CD8-positive, alpha-beta memory T cell (primary cell): ENCODE data around the gene BIN2. TPM values are rescaled to one million over a fixed set of nuclear protein-coding genes. Genes with fewer than 3 reads are reported as not detected.

Experiments
- CTCF ChIA-PET: fragments of 350-600 bp; sonication (Branson Sonifier 250); formaldehyde crosslinking; loops from one replicate; lab custom pipeline; 2021; ENCODE audit warnings: antibody characterized with exemption; lab: Charles Lee
- POLR2A ChIA-PET: fragments of 350-600 bp; sonication (Branson Sonifier 250); formaldehyde crosslinking; loops from one replicate; lab custom pipeline; 2021; ENCODE audit warnings: antibody characterized with exemption; lab: Charles Lee
- DNase-seq, 5 donors: peaks; one replicate each; pipeline versions ENCODE4 v3.0.0 to v3.0.0-alpha.2; 2020 to 2022; ENCODE audit warnings: mixed read lengths in 1 of 5
- H3K27ac ChIP-seq: one replicate; pipeline ENCODE4 v1.7.0; 2013; ENCODE audit warnings: low read depth, mild to moderate bottlenecking, low read length, moderate library complexity
- H3K27me3 ChIP-seq: 2 replicates; pipeline ENCODE4 v1.7.0; 2013; ENCODE audit warnings: low read length, mild to moderate bottlenecking; ENCODE audit not compliant: insufficient read depth, poor library complexity, severe bottlenecking
- H3K36me3 ChIP-seq: 2 replicates; pipeline ENCODE4 v1.7.0; 2013; ENCODE audit warnings: mild to moderate bottlenecking, low read length, moderate library complexity; ENCODE audit not compliant: insufficient read depth
- H3K4me1 ChIP-seq: 2 replicates; pipeline ENCODE4 v1.7.0; 2013; ENCODE audit warnings: mild to moderate bottlenecking, low read length, moderate library complexity; ENCODE audit not compliant: insufficient read depth
- H3K4me3 ChIP-seq: 2 replicates; pipeline ENCODE4 v1.7.0; 2013; ENCODE audit warnings: mild to moderate bottlenecking, low read length
- H3K9me3 ChIP-seq: 2 replicates; pipeline ENCODE4 v1.7.0; 2013; ENCODE audit warnings: mild to moderate bottlenecking, low read length
- H3K27ac Mint-ChIP-seq, 8 donors: one replicate each; pipeline ENCODE4 v1.8.0; 2020 to 2021; ENCODE audit warnings: mixed read lengths in 8 of 8, mild to moderate bottlenecking in 6 of 8, inconsistent platforms in 3 of 8, moderate library complexity in 3 of 8
- H3K27me3 Mint-ChIP-seq, 2 donors: one replicate each; pipeline ENCODE4 v1.8.0; 2020 to 2021; ENCODE audit warnings: mixed read lengths in 2 of 2, mild to moderate bottlenecking in 1 of 2, moderate library complexity in 1 of 2
- H3K36me3 Mint-ChIP-seq, 3 donors: one replicate each; pipeline ENCODE4 v1.8.0; 2020 to 2021; ENCODE audit warnings: mixed read lengths in 3 of 3, inconsistent platforms in 1 of 3, mild to moderate bottlenecking in 1 of 3
- H3K4me1 Mint-ChIP-seq, 3 donors: one replicate each; pipeline ENCODE4 v1.8.0; 2020 to 2021; ENCODE audit warnings: mixed read lengths in 3 of 3, inconsistent platforms in 1 of 3, mild to moderate bottlenecking in 1 of 3
- H3K4me3 Mint-ChIP-seq, 7 donors: one replicate each; pipeline ENCODE4 v1.8.0; 2020 to 2021; ENCODE audit warnings: mixed read lengths in 7 of 7, mild to moderate bottlenecking in 6 of 7, moderate library complexity in 4 of 7, inconsistent platforms in 2 of 7
- H3K9me3 Mint-ChIP-seq, 5 donors: one replicate each; pipeline ENCODE4 v1.8.0; 2020 to 2022; ENCODE audit warnings: mixed read lengths in 5 of 5, mild to moderate bottlenecking in 3 of 5, moderate library complexity in 2 of 5, inconsistent platforms in 1 of 5
- polyA plus RNA-seq: library from polyadenylated mRNA; unstranded; fragments of 300-500 nt; fragmentation: Illumina TruSeq; gene quantifications from one replicate; pipeline ENCODE4 v1.2.3, GENCODE V29; 2021
- total RNA-seq, 2 experiments: library from RNA; stranded (reverse); gene quantifications; one replicate each; pipeline ENCODE4 v1.2.3, GENCODE V29; 2021

Gene BIN2
- total and polyA plus RNA-seq, 3 experiments from 2014 or later: 55.9 to 366 (median 57.3) TPM

- Mint-ChIP-seq H3K36me3 (no peaks in the 10 kb centered on the region), H3K27ac (peak overlapping the region; percentile 41 to 97 (median 84)), H3K27me3 (no peaks in the 10 kb centered on the region), H3K4me3 (peak overlapping the region; percentile 31 to 77 (median 61)), H3K9me3 (no peaks in the 10 kb centered on the region), H3K4me1 (peaks cover 47 to 55% (median 51%) of the 10 kb centered on the region in 3 donors)
- Histone ChIP-seq H3K4me3 (peak overlapping the region; percentile 66), H3K27ac (no peak overlapping the region), H3K4me1 (peaks cover 48% of the 10 kb centered on the region), H3K36me3 (no peaks in the 10 kb centered on the region), H3K27me3 (no peaks in the 10 kb centered on the region), H3K9me3 (no peaks in the 10 kb centered on the region)
- ChIA-PET POLR2A (interaction anchor here (0.6 to 1.3 kb wide), 8 partner anchors 10 to 566 kb away, joined by 3 to 12 read pairs (median 4); partner anchors contain the start of genes ATF1 and DAZAP2), CTCF (interaction anchor here (1.0 to 4.0 kb wide), 3 partner anchors 11 to 61 kb away, joined by 3 to 26 read pairs (median 3); no protein-coding TSS in a partner anchor)
- no peak for DNase-seq
Observed at GRCh38 chr12:51330186-51330585, 6.2 kb upstream of the BIN2 start.

GRCh38 chr12:51329742-51330141, 5.8 kb upstream of the BIN2 start:
- H3K4me3 ChIP-seq: peak overlapping the region; percentile 66
- Mint-ChIP-seq H3K4me3 (peak overlapping the region; percentile 31 to 77 (median 61)), H3K27me3 (no peaks in the 10 kb centered on the region), H3K27ac (peak overlapping the region; percentile 41 to 97 (median 84)), H3K9me3 (no peaks in the 10 kb centered on the region), H3K36me3 (no peaks in the 10 kb centered on the region), H3K4me1 (peaks cover 51 to 59% (median 55%) of the 10 kb centered on the region in 3 donors)
- H3K4me1 ChIP-seq: peaks cover 48% of the 10 kb centered on the region
- peak overlapping the region; percentile 41 for H3K27ac ChIP-seq
- H3K9me3 ChIP-seq: no peaks in the 10 kb centered on the region
- DNase-seq: peak in 1 of 5 donors; percentile 40
- ChIA-PET POLR2A (interaction anchor here (0.6 to 1.3 kb wide), 10 partner anchors 9 to 566 kb away, joined by 3 to 12 read pairs (median 4); partner anchors contain the start of genes ATF1, DAZAP2 and POU6F1), CTCF (interaction anchor here (1.0 to 4.0 kb wide), 3 partner anchors 12 to 60 kb away, joined by 3 to 26 read pairs (median 3); no protein-coding TSS in a partner anchor)
- no peaks in the 10 kb centered on the region for H3K36me3 ChIP-seq
- H3K27me3 ChIP-seq: no peaks in the 10 kb centered on the region

GRCh38 chr12:51328587-51328986, 4.6 kb upstream of the BIN2 start:
- Histone ChIP-seq H3K27ac (no peak overlapping the region), H3K4me1 (peaks cover 53% of the 10 kb centered on the region), H3K4me3 (peak overlapping the region; percentile 2), H3K36me3 (no peaks in the 10 kb centered on the region), H3K9me3 (no peaks in the 10 kb centered on the region), H3K27me3 (no peaks in the 10 kb centered on the region)
- Mint-ChIP-seq H3K36me3 (peaks cover 0 to 3% (median 0%) of the 10 kb centered on the region in 3 donors), H3K27ac (peak overlapping the region; percentile 38 to 88 (median 71)), H3K9me3 (no peaks in the 10 kb centered on the region), H3K4me1 (peaks cover 55 to 67% (median 63%) of the 10 kb centered on the region in 3 donors), H3K27me3 (no peaks in the 10 kb centered on the region), H3K4me3 (peak overlapping the region in 5 of 7 donors; percentile 11 to 63 (median 52))
- CTCF ChIA-PET: no interaction called here
- DNase-seq: no peak
- POLR2A ChIA-PET: no interaction called here

- Histone ChIP-seq H3K4me3 (no peak overlapping the region), H3K4me1 (peaks cover 55% of the 10 kb centered on the region), H3K27ac (peak overlapping the region; percentile 70), H3K9me3 (no peaks in the 10 kb centered on the region), H3K36me3 (no peaks in the 10 kb centered on the region), H3K27me3 (no peaks in the 10 kb centered on the region)
- H3K4me3 Mint-ChIP-seq: peak overlapping the region; percentile 38 to 75 (median 58)
- POLR2A ChIA-PET: interaction anchor here (0.6 to 1.0 kb wide), 3 partner anchors 8 to 54 kb away, joined by 3 to 11 read pairs (median 3); no protein-coding TSS in a partner anchor
- DNase-seq: no peak
- H3K9me3 Mint-ChIP-seq: no peaks in the 10 kb centered on the region
- CTCF ChIA-PET: interaction anchor here (1.2 to 1.8 kb wide), 4 partner anchors 9 to 57 kb away, joined by 4 to 6 read pairs (median 4); partner anchors contain the start of gene SMAGP
- H3K4me1 Mint-ChIP-seq: peaks cover 67 to 82% (median 81%) of the 10 kb centered on the region in 3 donors
- H3K27ac Mint-ChIP-seq: peak overlapping the region; percentile 81 to 97 (median 88)
- peaks cover 9 to 20% (median 11%) of the 10 kb centered on the region in 3 donors for H3K36me3 Mint-ChIP-seq
- peaks cover 0 to under 1% of the 10 kb centered on the region in 2 donors for H3K27me3 Mint-ChIP-seq
Observed at GRCh38 chr12:51326698-51327439, 2.9 kb upstream of the BIN2 start.

GRCh38 chr12:51324953-51325352, 979 bp upstream of the BIN2 start:
- H3K27ac ChIP-seq: no peak overlapping the region
- Mint-ChIP-seq H3K27me3 (peaks cover 0 to 1% of the 10 kb centered on the region in 2 donors), H3K27ac (peak overlapping the region; percentile 81 to 95 (median 90)), H3K4me1 (peaks cover 77 to 94% (median 91%) of the 10 kb centered on the region in 3 donors), H3K36me3 (peaks cover 15 to 27% (median 17%) of the 10 kb centered on the region in 3 donors), H3K9me3 (no peaks in the 10 kb centered on the region), H3K4me3 (peak overlapping the region; percentile 54 to 83 (median 71))
- H3K4me3 ChIP-seq: no peak overlapping the region
- H3K4me1 ChIP-seq: peaks cover 68% of the 10 kb centered on the region
- CTCF ChIA-PET: interaction anchor here (2.0 to 9.2 kb wide), 2 partner anchors 11 to 16 kb away, joined by 4 to 67 read pairs; no protein-coding TSS in a partner anchor
- H3K36me3 ChIP-seq: no peaks in the 10 kb centered on the region
- POLR2A ChIA-PET: no interaction called here
- no peaks in the 10 kb centered on the region for H3K27me3 ChIP-seq
- no peak for DNase-seq
- no peaks in the 10 kb centered on the region for H3K9me3 ChIP-seq

- CTCF ChIA-PET: interaction anchor here (0.7 to 9.2 kb wide), 8 partner anchors 10 to 46 kb away, joined by 3 to 67 read pairs (median 4); no protein-coding TSS in a partner anchor
- Mint-ChIP-seq H3K4me1 (peaks cover 78 to 94% (median 92%) of the 10 kb centered on the region in 3 donors), H3K36me3 (peaks cover 15 to 30% (median 18%) of the 10 kb centered on the region in 3 donors), H3K4me3 (peak overlapping the region; percentile 81 to 99 (median 98)), H3K27me3 (peaks cover 0 to 1% of the 10 kb centered on the region in 2 donors), H3K9me3 (no peaks in the 10 kb centered on the region), H3K27ac (peak overlapping the region; percentile 81 to 99 (median 98))
- H3K36me3 ChIP-seq: no peaks in the 10 kb centered on the region
- no peaks in the 10 kb centered on the region for H3K27me3 ChIP-seq
- peak; percentile 34 to 79 (median 71) for DNase-seq
- peaks cover 68% of the 10 kb centered on the region for H3K4me1 ChIP-seq
- POLR2A ChIA-PET: interaction anchor here (0.6 to 2.2 kb wide), 4 partner anchors 27 to 106 kb away, joined by 3 to 11 read pairs (median 6); partner anchors contain the start of genes DAZAP2 and POU6F1
- peak overlapping the region; percentile 80 for H3K4me3 ChIP-seq
- H3K9me3 ChIP-seq: no peaks in the 10 kb centered on the region
- H3K27ac ChIP-seq: peak overlapping the region; percentile 94
Observed at GRCh38 chr12:51323317-51323960, 535 bp downstream of the BIN2 start.

GRCh38 chr12:51322452-51322851, 1.5 kb downstream of the BIN2 start:
- no peak for DNase-seq
- Histone ChIP-seq H3K27ac (peak overlapping the region; percentile 94), H3K4me1 (peaks cover 67% of the 10 kb centered on the region), H3K36me3 (no peaks in the 10 kb centered on the region), H3K4me3 (peak overlapping the region; percentile 80), H3K27me3 (no peaks in the 10 kb centered on the region), H3K9me3 (no peaks in the 10 kb centered on the region)
- ChIA-PET CTCF (interaction anchor here (0.9 to 9.2 kb wide), 5 partner anchors 14 to 47 kb away, joined by 3 to 67 read pairs (median 4); no protein-coding TSS in a partner anchor), POLR2A (interaction anchor here (0.6 to 2.2 kb wide), 4 partner anchors 9 to 105 kb away, joined by 3 to 11 read pairs (median 6); partner anchors contain the start of genes DAZAP2 and POU6F1)
- Mint-ChIP-seq H3K36me3 (peaks cover 15 to 33% (median 21%) of the 10 kb centered on the region in 3 donors), H3K27ac (peak overlapping the region; percentile 81 to 99 (median 98)), H3K27me3 (peaks cover 0 to 4% of the 10 kb centered on the region in 2 donors), H3K4me1 (peaks cover 77 to 95% (median 91%) of the 10 kb centered on the region in 3 donors), H3K4me3 (peak overlapping the region; percentile 81 to 99 (median 98)), H3K9me3 (no peaks in the 10 kb centered on the region)
